Liver (tissue), 9 donors: ENCODE results near the gene RAI14. TPM values are rescaled to one million over a fixed set of nuclear protein-coding genes. Genes with fewer than 3 reads are reported as not detected.
A peak's percentile ranks its signal among the peaks of the same experiment; 100 is the strongest.

Source experiments
- DNase-seq: peaks from one replicate; pipeline ENCODE4 v3.0.0-alpha.2; 2017; ENCODE audit warnings: low spot score
- H3K27ac ChIP-seq, 2 donors: one replicate each; pipeline ENCODE4 v1.7.0; 2013; ENCODE audit warnings: inconsistent platforms in 2 of 2, low read length in 2 of 2, control low read depth in 1 of 2, low read depth in 1 of 2, mild to moderate bottlenecking in 1 of 2
- H3K27me3 ChIP-seq, 4 donors: one replicate each; pipeline versions ENCODE4 v1.6.1 to v1.7.0; 2013; ENCODE audit warnings: low read length in 3 of 4, inconsistent platforms in 1 of 4, mild to moderate bottlenecking in 1 of 4, moderate library complexity in 1 of 4; ENCODE audit not compliant: control insufficient read depth in 4 of 4, insufficient read depth in 4 of 4
- H3K36me3 ChIP-seq, 4 donors: one replicate each; pipeline versions ENCODE4 v1.6.1 to v1.7.0; 2013; ENCODE audit warnings: low read length in 3 of 4, mild to moderate bottlenecking in 3 of 4, low read depth in 1 of 4, moderate library complexity in 1 of 4; ENCODE audit not compliant: control insufficient read depth in 4 of 4, insufficient read depth in 3 of 4
- H3K4me1 ChIP-seq, 4 donors: one replicate each; pipeline versions ENCODE4 v1.6.1 to v1.7.0; 2013; ENCODE audit warnings: low read length in 3 of 4, mild to moderate bottlenecking in 3 of 4, moderate library complexity in 1 of 4; ENCODE audit not compliant: control insufficient read depth in 4 of 4, insufficient read depth in 4 of 4
- H3K4me3 ChIP-seq, 3 donors: one replicate each; pipeline versions ENCODE4 v1.6.1 to v1.7.0; 2013; ENCODE audit warnings: low read length in 3 of 3, control low read depth in 1 of 3, low read depth in 1 of 3, mild to moderate bottlenecking in 1 of 3
- H3K9ac ChIP-seq, 2 donors: one replicate each; pipeline ENCODE4 v1.7.0; 2013; ENCODE audit warnings: low read length in 2 of 2, mild to moderate bottlenecking in 2 of 2, moderate library complexity in 2 of 2, control low read depth in 1 of 2, low read depth in 1 of 2
- H3K9me3 ChIP-seq, 4 donors: one replicate each; pipeline versions ENCODE4 v1.6.1 to v1.7.0; 2013; ENCODE audit warnings: low read length in 3 of 4; ENCODE audit not compliant: control insufficient read depth in 4 of 4
- CTCF ChIP-seq: fragments of 150-350 bp; IDR thresholded peaks from 2 replicates; pipeline ENCODE4 v1.5.1; 2017; ENCODE audit warnings: improper control_type of control experiment, low read depth, low read length; ENCODE audit not compliant: missing input control
- EGR1 ChIP-seq, 2 donors: IDR thresholded peaks; 2 replicates each; pipeline ENCODE4 v1.6.1; 2016 to 2018; ENCODE audit warnings: antibody characterized with exemption in 2 of 2, low read depth in 2 of 2
- FOXA1 ChIP-seq: IDR thresholded peaks from 2 replicates; pipeline ENCODE4 v1.6.1; 2016; ENCODE audit warnings: antibody characterized with exemption
- GABPA ChIP-seq, 2 donors: IDR thresholded peaks in 1 of 2; conservative IDR thresholded peaks in 1 of 2; 2 replicates each; pipeline ENCODE4 v1.6.1; 2016; ENCODE audit warnings: antibody characterized with exemption in 2 of 2, mild to moderate bottlenecking in 1 of 2, moderate library complexity in 1 of 2
- HNF4A ChIP-seq, 2 donors: conservative IDR thresholded peaks; 2 replicates each; pipeline ENCODE4 v1.6.1; 2016; ENCODE audit warnings: antibody characterized with exemption in 2 of 2, mild to moderate bottlenecking in 2 of 2
- HNF4G ChIP-seq: IDR thresholded peaks from 2 replicates; pipeline ENCODE4 v1.6.1; 2016; ENCODE audit warnings: antibody characterized with exemption
- JUND ChIP-seq, 2 donors: IDR thresholded peaks; 2 replicates each; pipeline ENCODE4 v1.6.1; 2016; ENCODE audit warnings: antibody characterized with exemption in 2 of 2
- MAX ChIP-seq: IDR thresholded peaks from 2 replicates; pipeline ENCODE4 v1.6.1; 2016; ENCODE audit warnings: antibody characterized with exemption
- NR2F2 ChIP-seq: IDR thresholded peaks from 2 replicates; pipeline ENCODE4 v1.6.1; 2016; ENCODE audit warnings: antibody characterized with exemption
- RAD21 ChIP-seq, 2 donors: IDR thresholded peaks; 2 replicates each; pipeline ENCODE4 v1.6.1; 2016; ENCODE audit warnings: antibody characterized with exemption in 2 of 2, mild to moderate bottlenecking in 2 of 2
- RXRA ChIP-seq, 2 donors: IDR thresholded peaks; 2 replicates each; pipeline ENCODE4 v1.6.1; 2017 to 2018; ENCODE audit warnings: antibody characterized with exemption in 2 of 2, mild to moderate bottlenecking in 1 of 2
- TAF1 ChIP-seq: conservative IDR thresholded peaks from 2 replicates; pipeline ENCODE4 v1.6.1; 2016; ENCODE audit warnings: antibody characterized with exemption, mild to moderate bottlenecking
- YY1 ChIP-seq: IDR thresholded peaks from 2 replicates; pipeline ENCODE4 v1.6.1; 2016; ENCODE audit warnings: antibody characterized with exemption, mild to moderate bottlenecking
- WGBS: extraction: QIAGEN DNeasy Blood & Tissue Kit; methylation state at CpG from one replicate; pipeline ENCODE4 v1.1.7; 2013; 5-methylcytosine and 5-hydroxymethylcytosine counted together
- polyA plus RNA-seq, 2 donors: library from polyadenylated mRNA; stranded (reverse) in 1 of 2; unstranded in 1 of 2; fragments of 200-250 nt in 1 of 2; fragments of >200 nt in 1 of 2; fragmentation: Nextera tagmentation in 1 of 2; extraction: Ambion mirVana in 1 of 2; gene quantifications; one replicate each; pipeline versions ENCODE4 v1.2.1 to v1.2.3, GENCODE V29; 2013 to 2015
- total RNA-seq, 2 donors: library from RNA; depleted of rRNA; stranded (reverse); fragments of >200 nt; gene quantifications; one replicate each; pipeline ENCODE4 v1.2.3, GENCODE V29; 2014
- TF ChIP-seq, protein P1 (sequence below): IDR thresholded peaks from 2 replicates; pipeline ENCODE4 v1.6.1; 2016; ENCODE audit warnings: antibody characterized with exemption
- TF ChIP-seq, protein P2 (sequence below): IDR thresholded peaks from 2 replicates; pipeline ENCODE4 v1.6.1; 2016; ENCODE audit warnings: antibody characterized with exemption, mild to moderate bottlenecking
- donor health status: healthy.
- donor health status: healthy.
- donor health status: healthy.
- donor health status: healthy.
- donor health status: healthy.

Gene RAI14
- total and polyA plus RNA-seq, 4 donors, result 7.8 to 21.4 (median 11.4) TPM

GRCh38 chr5:34831303-34831702 lies 175.2 kb downstream of the RAI14 start:
- Histone ChIP-seq H3K27me3 (no peaks in the 10 kb centered on the region), H3K27ac (no peak overlapping the region), H3K4me1 (no peaks in the 10 kb centered on the region), H3K36me3 (peaks cover 1 to 56% (median 43%) of the 10 kb centered on the region in 4 donors), H3K9ac (no peak overlapping the region), H3K4me3 (no peak overlapping the region), H3K9me3 (no peaks in the 10 kb centered on the region)
- TF ChIP-seq RXRA (IDR thresholded peaks at IDR 0.05), result peak in 1 of 2 donors; percentile 10
- TF ChIP-seq EGR1 (IDR thresholded peaks at IDR 0.05; ENCODE audit: low read depth in 2 of 2), result no peak
- no peak for TF ChIP-seq NR2F2
- TF ChIP-seq FOXA1, result no peak
- no peak for TF ChIP-seq GABPA (IDR thresholded peaks at IDR 0.05 in 1 of 2, conservative IDR thresholded peaks at IDR 0.05 in 1 of 2)
- no peak for TF ChIP-seq TAF1
- no peak for DNase-seq

DNA sequence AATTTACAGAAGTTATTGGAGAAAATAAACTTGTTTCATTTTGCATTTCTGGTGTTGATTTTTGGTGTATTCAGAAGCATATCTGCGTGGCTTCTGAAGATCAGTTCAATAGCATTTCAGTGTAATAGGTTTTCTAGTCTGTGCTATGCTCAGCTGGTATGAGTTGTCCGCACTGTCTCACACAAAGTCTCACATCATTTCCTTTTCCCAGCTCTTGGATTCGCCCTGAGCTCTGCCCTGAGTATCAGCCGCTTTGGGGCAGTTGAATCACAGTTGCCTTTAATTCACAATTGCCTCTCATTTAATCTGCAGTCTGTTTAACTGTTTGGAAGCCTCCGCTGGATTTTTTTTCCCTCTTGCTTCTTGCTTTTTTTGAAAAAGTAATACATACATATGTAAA lies 176.4 kb downstream of the RAI14 start:
- Histone ChIP-seq H3K4me1 (no peaks in the 10 kb centered on the region), H3K4me3 (no peak overlapping the region), H3K27me3 (no peaks in the 10 kb centered on the region), H3K9me3 (no peaks in the 10 kb centered on the region), H3K27ac (no peak overlapping the region), H3K9ac (no peak overlapping the region), H3K36me3 (peaks cover 0 to 43% (median 31%) of the 10 kb centered on the region in 4 donors)
- no peak for DNase-seq
- TF ChIP-seq TAF1, result no peak
- no peak for TF ChIP-seq EGR1 (IDR thresholded peaks at IDR 0.05; ENCODE audit: low read depth in 2 of 2)
- no peak for TF ChIP-seq RAD21 (IDR thresholded peaks at IDR 0.05)
- no peak for TF ChIP-seq YY1
- TF ChIP-seq FOXA1, result no peak
- TF ChIP-seq HNF4G, result no peak
- TF ChIP-seq RXRA (IDR thresholded peaks at IDR 0.05), result no peak
- TF ChIP-seq, protein P1, sequence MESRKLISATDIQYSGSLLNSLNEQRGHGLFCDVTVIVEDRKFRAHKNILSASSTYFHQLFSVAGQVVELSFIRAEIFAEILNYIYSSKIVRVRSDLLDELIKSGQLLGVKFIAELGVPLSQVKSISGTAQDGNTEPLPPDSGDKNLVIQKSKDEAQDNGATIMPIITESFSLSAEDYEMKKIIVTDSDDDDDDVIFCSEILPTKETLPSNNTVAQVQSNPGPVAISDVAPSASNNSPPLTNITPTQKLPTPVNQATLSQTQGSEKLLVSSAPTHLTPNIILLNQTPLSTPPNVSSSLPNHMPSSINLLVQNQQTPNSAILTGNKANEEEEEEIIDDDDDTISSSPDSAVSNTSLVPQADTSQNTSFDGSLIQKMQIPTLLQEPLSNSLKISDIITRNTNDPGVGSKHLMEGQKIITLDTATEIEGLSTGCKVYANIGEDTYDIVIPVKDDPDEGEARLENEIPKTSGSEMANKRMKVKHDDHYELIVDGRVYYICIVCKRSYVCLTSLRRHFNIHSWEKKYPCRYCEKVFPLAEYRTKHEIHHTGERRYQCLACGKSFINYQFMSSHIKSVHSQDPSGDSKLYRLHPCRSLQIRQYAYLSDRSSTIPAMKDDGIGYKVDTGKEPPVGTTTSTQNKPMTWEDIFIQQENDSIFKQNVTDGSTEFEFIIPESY, result no peak
- no peak for TF ChIP-seq MAX
- TF ChIP-seq JUND (IDR thresholded peaks at IDR 0.05), result no peak
- no peak for TF ChIP-seq NR2F2
- WGBS, result 94% methylated on average over 5 of the region's 5 CpGs

GRCh38 chr5:34833090-34833489 lies 177.0 kb downstream of the RAI14 start:
- no peaks in the 10 kb centered on the region for H3K4me1 ChIP-seq
- no peak overlapping the region for H3K4me3 ChIP-seq
- TF ChIP-seq, protein P2, sequence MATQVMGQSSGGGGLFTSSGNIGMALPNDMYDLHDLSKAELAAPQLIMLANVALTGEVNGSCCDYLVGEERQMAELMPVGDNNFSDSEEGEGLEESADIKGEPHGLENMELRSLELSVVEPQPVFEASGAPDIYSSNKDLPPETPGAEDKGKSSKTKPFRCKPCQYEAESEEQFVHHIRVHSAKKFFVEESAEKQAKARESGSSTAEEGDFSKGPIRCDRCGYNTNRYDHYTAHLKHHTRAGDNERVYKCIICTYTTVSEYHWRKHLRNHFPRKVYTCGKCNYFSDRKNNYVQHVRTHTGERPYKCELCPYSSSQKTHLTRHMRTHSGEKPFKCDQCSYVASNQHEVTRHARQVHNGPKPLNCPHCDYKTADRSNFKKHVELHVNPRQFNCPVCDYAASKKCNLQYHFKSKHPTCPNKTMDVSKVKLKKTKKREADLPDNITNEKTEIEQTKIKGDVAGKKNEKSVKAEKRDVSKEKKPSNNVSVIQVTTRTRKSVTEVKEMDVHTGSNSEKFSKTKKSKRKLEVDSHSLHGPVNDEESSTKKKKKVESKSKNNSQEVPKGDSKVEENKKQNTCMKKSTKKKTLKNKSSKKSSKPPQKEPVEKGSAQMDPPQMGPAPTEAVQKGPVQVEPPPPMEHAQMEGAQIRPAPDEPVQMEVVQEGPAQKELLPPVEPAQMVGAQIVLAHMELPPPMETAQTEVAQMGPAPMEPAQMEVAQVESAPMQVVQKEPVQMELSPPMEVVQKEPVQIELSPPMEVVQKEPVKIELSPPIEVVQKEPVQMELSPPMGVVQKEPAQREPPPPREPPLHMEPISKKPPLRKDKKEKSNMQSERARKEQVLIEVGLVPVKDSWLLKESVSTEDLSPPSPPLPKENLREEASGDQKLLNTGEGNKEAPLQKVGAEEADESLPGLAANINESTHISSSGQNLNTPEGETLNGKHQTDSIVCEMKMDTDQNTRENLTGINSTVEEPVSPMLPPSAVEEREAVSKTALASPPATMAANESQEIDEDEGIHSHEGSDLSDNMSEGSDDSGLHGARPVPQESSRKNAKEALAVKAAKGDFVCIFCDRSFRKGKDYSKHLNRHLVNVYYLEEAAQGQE, result no peak
- TF ChIP-seq JUND (IDR thresholded peaks at IDR 0.05) (no peak), EGR1 (IDR thresholded peaks at IDR 0.05; ENCODE audit: low read depth in 2 of 2) (no peak), YY1 (no peak), NR2F2 (no peak), FOXA1 (no peak), MAX (no peak), HNF4A (conservative IDR thresholded peaks at IDR 0.05) (no peak), RXRA (IDR thresholded peaks at IDR 0.05) (no peak), CTCF (no peak)
- TF ChIP-seq, protein P1, result no peak
- H3K27me3 ChIP-seq, result no peaks in the 10 kb centered on the region
- DNase-seq, result no peak
- H3K36me3 ChIP-seq, result peaks cover 0 to 38% (median 26%) of the 10 kb centered on the region in 4 donors
- no peak overlapping the region for H3K27ac ChIP-seq
- WGBS, result 93% methylated on average over 1 of the region's 1 CpG
- H3K9ac ChIP-seq, result no peak overlapping the region
- H3K9me3 ChIP-seq, result no peaks in the 10 kb centered on the region
